Measurements from ENCODE around the gene HIF1A.
A peak's percentile ranks its signal among the peaks of the same experiment; 100 is the strongest.
"Not testable (repeated sequence)": the region's sequence is repeated elsewhere in the genome, so short reads cannot be mapped to it uniquely, and the experiment has no call there.

HIF1A gene

GRCh38 chr14:61675291-61675690, 20.0 kb upstream of the HIF1A start:
- no peak for DNase-seq

DNA sequence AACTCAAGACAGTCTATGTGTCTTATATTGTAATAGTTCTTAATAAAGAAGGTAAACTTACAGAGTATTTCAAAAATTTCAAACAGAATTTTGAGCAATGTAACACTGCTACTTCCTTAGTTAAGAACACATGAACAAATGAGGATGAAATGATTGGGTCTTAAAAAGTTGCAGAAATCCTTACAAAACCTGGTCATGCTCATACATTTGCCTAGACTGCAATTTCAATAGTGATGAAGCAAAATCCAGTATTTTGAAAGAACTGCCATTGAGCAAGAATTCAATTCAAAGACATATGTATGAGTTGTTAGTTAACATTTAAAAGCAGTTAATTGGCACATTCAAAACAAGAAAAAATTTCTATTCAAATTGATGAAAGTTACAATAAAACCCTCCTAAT, 17.8 kb upstream of the HIF1A start:
- no peak for DNase-seq

GRCh38 chr14:61678975-61679374, 16.3 kb upstream of the HIF1A start:
- no peak for DNase-seq

DNA sequence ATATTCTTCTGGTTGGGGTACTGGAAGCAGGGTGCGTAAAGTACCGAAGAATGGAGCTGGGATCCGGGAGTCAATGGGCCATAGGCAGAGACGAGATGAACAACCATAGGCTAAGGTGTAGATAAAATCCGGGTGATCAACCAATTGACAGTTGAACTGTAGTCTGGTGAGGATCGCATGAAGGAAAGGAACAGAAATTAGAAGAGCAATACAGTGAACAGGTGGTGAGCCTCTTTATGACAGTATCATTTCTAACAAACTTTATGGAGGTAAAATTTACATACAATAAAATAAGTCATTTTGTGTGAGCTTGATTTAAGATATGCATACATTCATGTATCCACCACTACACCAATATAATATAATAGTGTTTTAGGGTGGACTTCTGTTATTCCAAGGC, 13.9 kb upstream of the HIF1A start:
- no peak for DNase-seq

- no peak for DNase-seq
These were observed 12.2 kb upstream of the HIF1A start for GRCh38 chr14:61683108-61683507.

- no peak for DNase-seq
These were observed 5.3 kb upstream of the HIF1A start for GRCh38 chr14:61690039-61690438.

DNA sequence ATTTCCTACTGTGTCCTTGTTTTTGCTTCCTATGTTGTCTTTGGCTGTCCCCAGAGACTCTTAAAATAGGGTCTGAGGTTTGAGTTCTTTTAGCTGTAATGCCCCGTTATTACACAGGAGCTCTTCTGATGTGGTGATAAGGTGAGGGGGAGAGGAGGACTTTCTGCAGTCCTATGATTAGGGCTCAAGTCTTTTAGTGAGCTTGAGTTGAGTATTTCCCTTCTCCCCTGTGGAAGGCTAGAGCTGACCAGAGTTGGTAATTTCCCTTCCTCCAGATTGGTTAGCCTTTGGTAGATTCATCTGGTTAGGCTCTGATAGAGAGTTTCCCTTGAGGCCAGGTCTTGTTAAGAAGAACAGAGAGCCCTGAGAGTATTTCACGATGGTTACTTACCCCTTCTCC, 4.3 kb upstream of the HIF1A start:
- no peak for DNase-seq

GRCh38 chr14:61691495-61691894, 3.8 kb upstream of the HIF1A start:
- no peak for DNase-seq

DNA sequence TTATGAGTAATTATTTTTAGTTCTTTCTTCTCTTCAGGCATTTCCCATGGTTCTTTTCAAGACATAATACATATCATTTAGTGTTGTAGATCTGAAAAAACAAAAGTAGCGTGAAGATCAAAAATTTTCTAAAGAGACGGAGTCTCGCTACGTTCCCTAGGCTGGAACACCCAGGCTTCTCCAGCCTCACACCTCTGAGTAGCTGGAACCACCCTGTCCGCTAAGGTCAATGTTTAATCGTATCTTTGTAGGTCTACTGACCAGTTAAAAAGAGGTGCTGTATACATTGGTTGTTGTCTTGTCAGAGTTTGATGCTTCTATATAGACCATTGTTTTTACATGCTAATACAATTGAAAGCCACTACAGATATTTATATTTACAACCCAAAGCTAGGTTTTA, 1.3 kb upstream of the HIF1A start:
- DNase-seq: no peak

DNA sequence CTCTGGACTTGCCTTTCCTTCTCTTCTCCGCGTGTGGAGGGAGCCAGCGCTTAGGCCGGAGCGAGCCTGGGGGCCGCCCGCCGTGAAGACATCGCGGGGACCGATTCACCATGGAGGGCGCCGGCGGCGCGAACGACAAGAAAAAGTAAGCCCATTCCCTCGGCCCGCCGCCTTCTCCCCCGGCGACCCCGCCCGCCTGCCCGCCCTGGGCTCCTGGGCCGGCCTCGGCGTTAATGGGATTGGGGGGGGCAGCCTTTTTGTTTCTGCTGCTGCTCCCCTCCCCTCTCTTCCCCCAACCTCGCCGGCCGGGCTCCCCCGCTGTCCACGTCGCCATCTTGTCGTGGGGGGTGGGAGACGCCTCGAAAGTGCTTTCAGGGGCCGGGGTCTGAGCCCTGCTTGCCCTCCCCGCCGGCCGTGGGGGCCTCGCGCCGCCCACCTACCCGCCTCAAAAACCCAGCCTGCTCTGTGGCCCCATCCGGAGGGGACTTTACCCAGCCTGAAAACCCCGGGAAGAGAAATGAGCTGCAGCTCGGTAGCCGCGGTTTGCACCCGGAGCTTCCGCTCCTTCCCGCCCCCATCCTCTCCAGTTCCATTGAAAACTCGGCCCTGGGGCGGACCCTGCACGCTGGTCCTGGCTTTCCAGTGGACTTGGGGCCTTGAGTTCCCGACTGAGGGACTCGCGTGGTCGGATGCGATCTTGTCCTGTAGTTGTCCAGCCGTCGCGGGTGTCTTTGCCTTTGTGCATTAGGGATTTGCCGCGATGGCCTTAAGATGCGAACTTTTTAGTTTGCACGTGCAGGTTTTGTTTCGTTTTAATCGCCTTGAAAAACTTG, 598 bp downstream of the HIF1A start:
- peak; percentile 74 for DNase-seq

- DNase-seq: no peak
These were observed 1.5 kb downstream of the HIF1A start for GRCh38 chr14:61696753-61697318.

DNA sequence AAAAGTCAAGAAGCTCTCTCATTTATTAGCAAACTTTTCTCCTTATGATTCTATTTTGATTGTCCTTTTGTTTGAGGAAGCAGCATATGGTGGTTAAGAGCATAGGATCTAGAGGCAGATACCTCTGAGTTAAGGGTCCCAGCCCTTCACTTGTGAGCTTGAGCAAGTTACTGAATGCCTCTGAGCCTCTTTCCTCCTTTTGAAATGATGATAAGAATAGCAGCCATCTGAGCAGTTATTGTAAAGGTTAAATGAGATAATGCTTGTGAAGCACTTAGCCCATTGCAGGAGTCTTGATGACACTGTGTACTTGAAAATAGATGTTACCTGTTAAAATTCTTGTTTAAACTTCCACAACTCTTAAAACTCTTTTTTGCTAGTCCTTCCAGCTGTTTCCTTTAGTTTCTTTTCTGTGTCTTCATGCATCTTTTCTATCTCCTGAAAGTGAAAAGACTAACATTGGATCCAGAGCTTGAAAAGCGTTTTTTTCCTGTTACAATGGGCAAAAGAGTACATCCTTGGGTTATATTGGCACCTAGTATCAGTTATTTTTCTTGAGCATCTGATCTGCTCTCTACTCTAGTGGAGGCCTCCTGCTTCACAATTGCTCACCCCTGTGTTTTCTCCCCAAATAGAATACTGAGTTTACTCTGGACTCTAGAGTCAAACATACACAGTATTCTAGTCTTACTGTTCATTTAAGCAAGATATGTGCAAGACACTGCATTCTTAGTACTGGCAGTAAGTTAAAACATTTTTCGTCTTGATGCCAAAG, 3.1 kb downstream of the HIF1A start:
- DNase-seq: no peak

- no peak for DNase-seq
These were observed 3.7 kb downstream of the HIF1A start for GRCh38 chr14:61699027-61699426.

DNA sequence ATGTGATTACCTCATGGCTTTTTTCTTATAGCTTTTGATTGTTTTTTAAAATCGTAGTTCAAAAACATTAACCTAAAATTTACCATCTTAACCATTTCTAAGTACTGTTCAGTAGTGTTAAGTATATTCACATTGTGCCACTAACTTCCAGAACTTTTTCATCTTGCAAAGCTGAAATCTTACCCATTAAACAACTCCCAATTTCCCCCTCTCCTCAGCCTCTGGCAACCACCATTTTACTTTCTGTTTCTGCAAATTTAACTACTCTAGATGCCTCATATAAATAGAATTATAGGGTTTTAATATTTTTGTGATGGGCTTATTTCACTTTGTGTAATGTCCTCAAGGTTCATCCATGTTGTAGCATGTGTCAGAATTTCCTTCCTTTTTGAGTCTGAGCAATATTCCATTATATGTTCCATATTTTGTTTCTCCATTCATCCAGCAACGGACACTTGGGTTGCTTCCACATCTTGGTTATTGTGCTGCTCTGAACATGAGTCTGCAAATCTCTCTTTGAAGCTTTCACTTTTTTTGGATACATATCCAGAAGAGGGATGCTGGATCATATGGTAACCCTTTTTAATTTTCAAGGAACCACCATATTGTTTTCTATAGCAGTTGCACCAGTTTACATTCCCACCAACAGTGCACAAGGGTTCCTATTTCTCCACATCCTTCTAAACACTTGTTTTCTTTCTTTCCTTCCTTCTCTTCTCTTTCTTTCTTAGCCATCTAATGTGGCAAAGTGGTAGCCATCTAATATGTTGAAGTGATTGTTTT, 5.0 kb downstream of the HIF1A start:
- DNase-seq: no peak

DNA sequence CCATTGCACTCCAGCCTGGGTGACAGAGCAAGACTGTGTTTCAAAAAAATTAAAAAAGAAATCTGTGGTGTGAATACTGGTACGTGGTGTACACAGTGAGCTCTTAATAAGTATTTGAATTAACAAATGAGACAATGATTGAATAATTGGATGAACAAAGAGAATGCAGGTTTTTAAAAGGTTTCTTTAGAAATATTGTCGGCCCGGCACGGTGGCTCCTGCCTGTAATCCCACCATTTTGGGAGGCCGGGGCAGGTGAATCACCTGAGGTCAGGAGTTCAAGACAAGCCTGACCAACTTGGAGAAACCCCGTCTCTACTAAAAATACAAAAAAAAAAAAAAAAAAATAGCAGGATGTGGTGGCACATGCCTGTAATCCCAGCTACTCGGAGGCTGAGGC, 6.6 kb downstream of the HIF1A start:
- no peak for DNase-seq

DNA sequence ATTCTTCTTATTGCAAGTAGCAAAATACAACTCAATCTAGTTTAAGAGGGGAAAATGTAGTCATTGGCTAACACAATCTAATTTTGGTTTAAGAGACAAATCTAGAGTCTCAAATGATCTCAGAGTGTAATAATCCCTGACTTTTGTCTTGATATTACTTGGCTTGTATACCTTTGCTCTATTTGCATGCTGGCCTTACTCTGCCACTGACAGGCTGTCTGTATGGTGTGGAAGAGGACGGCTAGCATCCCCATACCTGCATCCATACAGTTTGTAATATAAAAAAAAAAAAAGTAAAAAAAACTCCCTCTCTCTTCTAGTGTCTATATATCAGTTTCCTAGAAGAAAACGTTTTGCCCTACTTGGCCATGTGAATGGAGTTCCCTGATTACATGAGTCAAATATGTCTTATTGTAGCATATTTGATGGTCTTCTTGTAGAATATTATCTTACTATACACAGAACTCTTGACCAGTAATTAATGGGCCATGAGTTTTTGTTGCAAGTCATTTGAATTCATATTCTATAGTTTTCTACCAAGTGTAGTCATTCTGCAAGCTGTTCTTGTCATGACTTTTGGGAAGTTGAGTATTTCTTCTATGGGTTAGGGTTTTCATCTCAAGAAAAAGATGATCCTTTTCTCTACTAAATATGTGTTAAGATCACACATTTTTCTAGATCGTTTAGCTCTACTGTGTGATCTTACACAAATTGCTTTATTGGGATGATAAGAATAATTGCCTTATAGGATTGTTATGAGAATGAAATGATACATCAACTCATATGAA, 8.2 kb downstream of the HIF1A start:
- DNase-seq: no peak

DNA sequence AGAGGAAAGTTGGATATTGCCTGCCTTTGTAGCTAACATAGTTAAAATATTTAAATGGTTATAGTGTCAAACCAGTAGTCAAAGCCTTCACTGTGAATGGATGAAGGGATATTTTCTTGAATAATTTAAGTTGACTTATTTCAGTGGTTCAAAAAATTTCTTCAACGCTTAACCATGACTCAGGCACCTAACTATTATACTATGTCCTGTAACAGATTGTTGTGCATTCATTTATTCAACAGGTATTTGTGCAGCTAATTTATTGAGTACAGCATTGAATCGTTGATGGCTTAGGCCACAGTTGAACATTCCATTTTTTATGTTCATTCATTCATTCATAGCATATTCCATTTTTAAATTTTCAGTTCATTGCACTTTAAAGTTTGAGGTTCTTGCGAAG, 9.2 kb downstream of the HIF1A start:
- no peak for DNase-seq

DNA sequence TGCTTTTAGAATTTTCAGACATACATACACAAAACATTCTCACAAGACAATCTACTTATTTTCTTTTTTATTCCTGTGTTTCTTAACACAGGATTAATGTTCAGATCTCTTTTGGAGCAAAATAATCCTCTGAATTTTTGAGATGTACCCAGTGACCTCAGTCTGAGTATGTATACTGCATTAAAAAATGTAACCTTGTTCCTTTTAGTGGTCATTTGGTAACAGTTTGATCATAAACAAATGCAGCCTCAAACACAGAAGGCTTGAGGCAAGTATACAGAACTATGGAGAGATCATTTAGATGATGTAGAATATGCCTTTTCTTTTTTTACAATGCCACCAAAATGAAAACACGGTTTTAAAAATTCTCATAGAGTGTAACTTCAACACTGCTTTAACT, 9.7 kb downstream of the HIF1A start:
- DNase-seq: no peak

- no peak for DNase-seq
These were observed 10.9 kb downstream of the HIF1A start for GRCh38 chr14:61706096-61706690.

DNA sequence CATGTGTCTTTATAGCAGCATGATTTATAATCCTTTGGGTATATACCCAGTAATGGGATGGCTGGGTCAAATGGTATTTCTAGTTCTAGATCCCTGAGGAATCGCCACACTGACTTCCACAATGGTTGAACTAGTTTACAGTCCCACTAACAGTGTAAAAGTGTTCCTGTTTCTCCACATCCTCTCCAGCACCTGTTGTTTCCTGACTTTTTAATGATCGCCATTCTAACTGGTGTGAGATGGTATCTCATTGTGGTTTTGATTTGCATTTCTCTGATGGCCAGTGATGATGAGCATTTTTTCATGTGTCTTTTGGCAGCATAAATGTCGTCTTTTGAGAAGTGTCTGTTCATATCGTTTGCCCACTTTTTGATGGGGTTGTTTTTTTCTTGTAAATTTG, 12.5 kb downstream of the HIF1A start:
- DNase-seq: not testable (repeated sequence)

DNA sequence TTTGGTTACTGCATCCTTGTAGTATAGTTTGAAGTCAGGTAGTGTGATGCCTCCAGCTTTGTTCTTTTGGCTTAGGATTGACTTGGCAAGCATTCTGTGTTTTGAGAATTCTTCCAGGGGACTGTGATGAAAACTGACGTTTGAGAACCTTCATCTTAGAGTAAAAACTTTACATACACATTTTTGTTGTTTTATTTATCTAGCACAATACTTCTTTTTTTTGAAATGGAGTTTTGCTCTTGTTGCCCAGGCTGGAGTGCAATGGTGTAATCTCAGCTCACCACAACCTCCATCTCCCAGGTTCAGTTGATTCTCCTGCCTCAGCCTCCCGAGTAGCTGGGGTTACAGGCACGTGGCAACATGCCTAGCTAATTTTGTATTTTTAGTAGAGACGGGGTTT, 13.4 kb downstream of the HIF1A start:
- DNase-seq: not testable (repeated sequence)

Measured in NCI-H748 treated with DMSO at 0.1 percent for 48 hours (cell line).